GM13976 (cell line): ENCODE results near the gene B3GALT5.

Experiments
- DNase-seq: peaks from one replicate; pipeline ENCODE4 v3.0.0; 2012; ENCODE audit warnings: low spot score
- in situ Hi-C: fragments of 300-500 bp; cut with MboI; formaldehyde crosslinking; loops from one replicate; pipeline ENCODE4 v1.12.0; 2022; ENCODE audit warnings: low sequenced_read_pairs, mixed read lengths, inconsistent platforms; ENCODE audit not compliant: unreplicated experiment
- TF ChIP-seq, protein P1 (sequence below): IDR thresholded peaks from 2 replicates; pipeline ENCODE4 v1.5.1; 2012; ENCODE audit warnings: borderline replicate concordance, mild to moderate bottlenecking; ENCODE audit not compliant: insufficient read depth; ENCODE audit errors: extremely low read depth, missing control alignments, control extremely low read depth

B3GALT5 gene

DNA sequence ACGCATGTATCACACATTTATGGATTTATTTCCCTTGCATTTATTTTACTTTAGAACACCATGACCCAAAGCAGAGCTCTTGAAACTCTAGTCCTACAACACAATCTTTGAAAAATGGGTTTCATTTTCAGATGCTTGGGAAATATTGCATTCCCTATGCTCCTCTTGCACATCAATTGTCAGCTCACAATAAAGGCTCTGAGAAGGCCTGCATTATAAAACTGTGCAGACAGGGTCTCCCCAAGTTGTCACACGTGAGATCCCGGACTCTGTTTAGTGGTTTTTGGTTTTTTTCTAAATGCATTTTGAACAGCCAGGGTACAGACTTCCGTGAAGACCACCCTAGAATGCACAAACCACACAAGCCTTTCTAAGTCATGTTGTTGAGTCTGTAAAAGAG lies 9.9 kb upstream of the B3GALT5 start:
- TF ChIP-seq, protein P1, sequence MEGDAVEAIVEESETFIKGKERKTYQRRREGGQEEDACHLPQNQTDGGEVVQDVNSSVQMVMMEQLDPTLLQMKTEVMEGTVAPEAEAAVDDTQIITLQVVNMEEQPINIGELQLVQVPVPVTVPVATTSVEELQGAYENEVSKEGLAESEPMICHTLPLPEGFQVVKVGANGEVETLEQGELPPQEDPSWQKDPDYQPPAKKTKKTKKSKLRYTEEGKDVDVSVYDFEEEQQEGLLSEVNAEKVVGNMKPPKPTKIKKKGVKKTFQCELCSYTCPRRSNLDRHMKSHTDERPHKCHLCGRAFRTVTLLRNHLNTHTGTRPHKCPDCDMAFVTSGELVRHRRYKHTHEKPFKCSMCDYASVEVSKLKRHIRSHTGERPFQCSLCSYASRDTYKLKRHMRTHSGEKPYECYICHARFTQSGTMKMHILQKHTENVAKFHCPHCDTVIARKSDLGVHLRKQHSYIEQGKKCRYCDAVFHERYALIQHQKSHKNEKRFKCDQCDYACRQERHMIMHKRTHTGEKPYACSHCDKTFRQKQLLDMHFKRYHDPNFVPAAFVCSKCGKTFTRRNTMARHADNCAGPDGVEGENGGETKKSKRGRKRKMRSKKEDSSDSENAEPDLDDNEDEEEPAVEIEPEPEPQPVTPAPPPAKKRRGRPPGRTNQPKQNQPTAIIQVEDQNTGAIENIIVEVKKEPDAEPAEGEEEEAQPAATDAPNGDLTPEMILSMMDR = no peak
- in situ Hi-C loops = no loop called here
- no peak for DNase-seq

DNA sequence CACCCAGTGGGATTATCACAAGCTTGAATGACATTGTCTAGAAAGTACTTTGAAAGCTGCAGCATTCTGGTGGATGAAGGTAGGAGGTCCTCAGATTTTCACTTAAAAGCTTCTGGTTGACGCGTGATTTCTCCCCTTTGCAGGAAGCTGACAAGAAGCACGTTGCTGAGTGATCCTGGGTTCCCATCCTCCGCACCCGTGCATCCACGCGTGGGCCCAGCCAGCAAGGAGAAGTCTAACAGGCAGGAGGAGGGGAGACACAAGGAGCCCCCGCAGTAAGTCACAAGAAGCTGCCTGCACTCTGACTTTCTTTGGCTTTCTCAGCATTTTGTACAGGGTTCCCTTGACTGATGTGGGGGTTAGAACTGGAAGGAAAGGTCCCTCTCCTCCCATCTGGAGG lies 7.8 kb upstream of the B3GALT5 start:
- TF ChIP-seq, protein P1 = no peak
- in situ Hi-C loops = no loop called here
- DNase-seq = no peak

GRCh38 chr21:39610703-39611102 lies 2.0 kb upstream of the B3GALT5 start:
- DNase-seq = no peak
- TF ChIP-seq, protein P1 = no peak
- in situ Hi-C loops = no loop called here

DNA sequence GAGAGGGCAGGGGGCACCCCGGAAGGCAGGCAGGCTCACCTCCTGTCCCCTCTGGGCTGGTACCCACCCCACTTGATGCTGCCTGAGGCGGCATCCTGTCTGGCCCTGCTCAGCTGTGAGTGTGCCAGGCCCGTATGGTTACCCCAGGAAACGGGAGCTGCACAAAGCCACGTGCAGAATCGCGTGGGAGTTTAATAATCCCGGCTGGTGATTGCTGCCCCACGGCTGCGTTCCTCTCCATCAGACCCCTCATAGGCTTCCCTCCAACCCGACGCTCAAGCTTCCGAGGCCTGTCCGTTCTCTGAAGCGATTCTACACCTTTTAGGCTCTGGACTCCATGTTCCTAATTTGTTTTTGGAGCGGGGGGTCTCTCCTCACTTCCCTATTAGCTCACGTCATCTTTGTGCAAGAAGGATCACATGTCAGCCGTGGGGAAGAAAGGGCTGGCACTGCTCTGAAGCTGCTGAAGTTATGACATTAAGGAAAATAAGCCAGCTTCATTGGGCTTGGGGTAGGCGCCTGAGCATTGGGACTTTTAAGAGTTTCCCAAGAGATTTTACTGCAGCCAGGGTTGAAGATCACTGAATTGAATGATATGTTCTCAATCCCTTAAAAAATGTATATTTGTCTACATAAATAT lies 1.1 kb upstream of the B3GALT5 start:
- TF ChIP-seq, protein P1 = no peak
- in situ Hi-C loops = no loop called here
- no peak for DNase-seq

DNA sequence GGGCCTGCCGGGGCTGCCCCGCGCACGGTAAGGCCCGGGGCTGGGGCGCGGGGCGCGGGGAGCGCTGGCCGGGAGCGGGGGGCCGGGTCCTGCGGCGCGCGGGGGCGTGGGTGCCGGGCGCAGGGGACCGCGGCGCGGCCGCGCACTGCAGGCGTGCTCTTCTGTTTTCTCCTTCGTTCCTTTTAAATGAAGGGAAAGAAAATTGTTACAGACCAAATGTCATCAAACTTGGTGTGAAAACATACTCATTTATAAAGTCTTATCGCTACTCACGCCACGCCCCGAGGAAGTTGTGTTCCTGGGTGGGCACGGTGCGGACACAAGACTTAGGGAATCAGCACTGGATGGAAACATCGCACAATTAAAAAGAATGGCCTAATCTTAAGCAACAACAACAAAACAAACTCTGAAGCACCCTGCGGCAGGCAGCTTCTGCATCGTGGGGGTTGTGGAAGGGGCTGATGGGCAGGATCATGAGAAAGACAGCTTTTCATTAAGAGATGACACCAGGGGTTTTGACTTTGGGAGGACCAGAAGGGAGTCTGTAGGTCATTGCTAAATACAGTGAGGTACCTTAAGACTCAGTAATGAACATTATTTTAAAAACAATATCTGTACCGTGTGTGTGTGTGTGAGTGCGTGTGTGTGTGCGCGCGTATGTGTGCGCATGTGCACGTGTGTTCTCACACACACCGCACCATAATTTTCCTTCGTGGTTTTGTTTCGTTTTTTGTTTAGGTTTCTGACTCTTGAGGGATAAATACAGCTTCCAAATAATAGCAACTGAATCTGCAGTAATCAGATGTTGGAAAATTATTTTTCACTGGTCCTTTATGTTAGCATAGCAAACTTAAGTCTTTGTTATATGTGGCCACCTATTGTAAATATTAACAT lies 548 bp downstream of the B3GALT5 start:
- no peak for DNase-seq
- TF ChIP-seq, protein P1 = no peak
- in situ Hi-C loops = no loop called here

GRCh38 chr21:39616211-39616772 lies 3.6 kb downstream of the B3GALT5 start:
- no peak for DNase-seq
- TF ChIP-seq, protein P1 = no peak
- in situ Hi-C loops = no loop called here
